Adrenal gland (tissue), 5 donors: ENCODE results near the gene TBX1.

Source experiments
- POLR2A ChIP-seq, 2 donors: fragments of 450-650 bp; IDR thresholded peaks; one replicate each; pipeline ENCODE4 v1.6.1; 2017; ENCODE audit warnings: antibody characterized with exemption in 2 of 2, mild to moderate bottlenecking in 2 of 2, moderate library complexity in 1 of 2
- TF ChIP-seq, protein P1 (sequence below), 6 experiments: fragments of 450-650 bp in 4 of 6; fragments of 200-600 bp in 2 of 6; sonication (generic) in 1 of 6; IDR thresholded peaks; 1 replicate in 5 of 6; 2 replicates in 1 of 6; pipeline versions ENCODE4 v1.5.1 to v1.8.0; 2016 to 2021; ENCODE audit warnings: antibody characterized with exemption in 6 of 6, mild to moderate bottlenecking in 2 of 6, moderate library complexity in 1 of 6
- donor health status: DM: no; HTN: no; CAD: no.

DNA sequence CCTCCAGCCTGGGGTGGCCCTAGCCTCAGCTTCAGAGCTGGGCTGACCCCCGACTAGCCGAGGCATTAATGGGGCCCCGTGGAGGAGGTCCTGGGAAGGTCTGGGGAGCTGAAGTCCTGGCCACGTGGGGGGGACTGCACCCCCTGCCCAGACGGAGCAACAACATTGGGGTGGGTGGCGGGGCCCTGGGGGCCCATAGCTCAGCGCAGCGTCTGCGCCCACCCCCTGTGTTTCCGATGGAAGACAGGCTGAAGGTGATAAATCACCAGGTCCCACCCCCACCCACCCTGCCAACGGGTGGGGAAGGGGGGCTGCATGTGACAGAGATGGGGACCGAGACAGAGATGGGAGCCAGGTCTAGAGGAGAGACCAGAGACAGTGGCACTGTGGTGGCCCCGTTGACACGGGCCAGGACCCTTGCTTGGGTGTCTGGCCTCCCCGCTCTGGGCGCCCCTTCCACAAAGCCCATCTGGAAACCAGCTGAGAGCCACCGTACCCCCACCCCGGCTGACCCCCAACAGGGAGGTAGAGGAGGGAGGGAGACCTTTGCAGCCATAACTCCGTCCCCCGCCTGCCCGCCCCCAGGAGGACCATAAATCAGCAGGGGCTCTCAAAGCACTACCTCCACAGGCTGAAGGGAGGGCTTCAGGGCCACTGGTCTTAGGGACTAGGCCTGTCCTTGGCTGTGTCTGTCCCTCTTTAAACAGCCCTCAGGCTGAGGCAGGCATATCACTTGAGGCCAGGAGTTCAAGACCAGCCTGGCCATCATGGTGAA is 29.0 kb upstream of the TBX1 start:
- no peak for TF ChIP-seq POLR2A (IDR thresholded peaks at IDR 0.05)
- TF ChIP-seq, protein P1, sequence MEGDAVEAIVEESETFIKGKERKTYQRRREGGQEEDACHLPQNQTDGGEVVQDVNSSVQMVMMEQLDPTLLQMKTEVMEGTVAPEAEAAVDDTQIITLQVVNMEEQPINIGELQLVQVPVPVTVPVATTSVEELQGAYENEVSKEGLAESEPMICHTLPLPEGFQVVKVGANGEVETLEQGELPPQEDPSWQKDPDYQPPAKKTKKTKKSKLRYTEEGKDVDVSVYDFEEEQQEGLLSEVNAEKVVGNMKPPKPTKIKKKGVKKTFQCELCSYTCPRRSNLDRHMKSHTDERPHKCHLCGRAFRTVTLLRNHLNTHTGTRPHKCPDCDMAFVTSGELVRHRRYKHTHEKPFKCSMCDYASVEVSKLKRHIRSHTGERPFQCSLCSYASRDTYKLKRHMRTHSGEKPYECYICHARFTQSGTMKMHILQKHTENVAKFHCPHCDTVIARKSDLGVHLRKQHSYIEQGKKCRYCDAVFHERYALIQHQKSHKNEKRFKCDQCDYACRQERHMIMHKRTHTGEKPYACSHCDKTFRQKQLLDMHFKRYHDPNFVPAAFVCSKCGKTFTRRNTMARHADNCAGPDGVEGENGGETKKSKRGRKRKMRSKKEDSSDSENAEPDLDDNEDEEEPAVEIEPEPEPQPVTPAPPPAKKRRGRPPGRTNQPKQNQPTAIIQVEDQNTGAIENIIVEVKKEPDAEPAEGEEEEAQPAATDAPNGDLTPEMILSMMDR (IDR thresholded peaks at IDR 0.05), result no peak
